Activated CD4-positive, alpha-beta T cell treated with anti-CD3 and anti-CD28 coated beads, Interleukin-2, amount 10 ng/mL, durations not matched to agents 7 days and 5 days (primary cell): ENCODE measurements around the gene CCNA1. TPM values are rescaled to one million over a fixed set of nuclear protein-coding genes. Genes with fewer than 3 reads are reported as not detected.
A peak's percentile ranks its signal among the peaks of the same experiment; 100 is the strongest.

Experiments
- CTCF ChIA-PET: fragments of 350-600 bp; sonication (Branson Sonifier 250); formaldehyde crosslinking; loops from one replicate; lab custom pipeline; 2021; ENCODE audit warnings: antibody characterized with exemption; lab: Charles Lee
- POLR2A ChIA-PET: fragments of 350-600 bp; sonication (Branson Sonifier 250); formaldehyde crosslinking; loops from one replicate; lab custom pipeline; 2021; ENCODE audit warnings: antibody characterized with exemption; lab: Charles Lee
- DNase-seq: peaks from one replicate; pipeline ENCODE4 v3.0.0-alpha.2; 2020
- H3K27ac Mint-ChIP-seq: one replicate; pipeline ENCODE4 v1.8.0; 2021; ENCODE audit warnings: mild to moderate bottlenecking, moderate library complexity, mixed read lengths
- H3K27me3 Mint-ChIP-seq: one replicate; pipeline ENCODE4 v1.8.0; 2021; ENCODE audit warnings: mixed read lengths
- H3K36me3 Mint-ChIP-seq: one replicate; pipeline ENCODE4 v1.8.0; 2021; ENCODE audit warnings: low read depth, mixed read lengths
- H3K4me1 Mint-ChIP-seq: one replicate; pipeline ENCODE4 v1.8.0; 2021; ENCODE audit warnings: mixed read lengths
- H3K4me3 Mint-ChIP-seq: one replicate; pipeline ENCODE4 v1.8.0; 2021; ENCODE audit warnings: mild to moderate bottlenecking, moderate library complexity, mixed read lengths
- H3K9me3 Mint-ChIP-seq: one replicate; pipeline ENCODE4 v1.8.0; 2021; ENCODE audit warnings: mixed read lengths
- total RNA-seq, 2 experiments: library from RNA; stranded (reverse); gene quantifications; one replicate each; pipeline ENCODE4 v1.2.3, GENCODE V29; 2021

CCNA1 gene
- total RNA-seq, 2 experiments from 2014 or later = 0.50 to 0.83 TPM

DNA sequence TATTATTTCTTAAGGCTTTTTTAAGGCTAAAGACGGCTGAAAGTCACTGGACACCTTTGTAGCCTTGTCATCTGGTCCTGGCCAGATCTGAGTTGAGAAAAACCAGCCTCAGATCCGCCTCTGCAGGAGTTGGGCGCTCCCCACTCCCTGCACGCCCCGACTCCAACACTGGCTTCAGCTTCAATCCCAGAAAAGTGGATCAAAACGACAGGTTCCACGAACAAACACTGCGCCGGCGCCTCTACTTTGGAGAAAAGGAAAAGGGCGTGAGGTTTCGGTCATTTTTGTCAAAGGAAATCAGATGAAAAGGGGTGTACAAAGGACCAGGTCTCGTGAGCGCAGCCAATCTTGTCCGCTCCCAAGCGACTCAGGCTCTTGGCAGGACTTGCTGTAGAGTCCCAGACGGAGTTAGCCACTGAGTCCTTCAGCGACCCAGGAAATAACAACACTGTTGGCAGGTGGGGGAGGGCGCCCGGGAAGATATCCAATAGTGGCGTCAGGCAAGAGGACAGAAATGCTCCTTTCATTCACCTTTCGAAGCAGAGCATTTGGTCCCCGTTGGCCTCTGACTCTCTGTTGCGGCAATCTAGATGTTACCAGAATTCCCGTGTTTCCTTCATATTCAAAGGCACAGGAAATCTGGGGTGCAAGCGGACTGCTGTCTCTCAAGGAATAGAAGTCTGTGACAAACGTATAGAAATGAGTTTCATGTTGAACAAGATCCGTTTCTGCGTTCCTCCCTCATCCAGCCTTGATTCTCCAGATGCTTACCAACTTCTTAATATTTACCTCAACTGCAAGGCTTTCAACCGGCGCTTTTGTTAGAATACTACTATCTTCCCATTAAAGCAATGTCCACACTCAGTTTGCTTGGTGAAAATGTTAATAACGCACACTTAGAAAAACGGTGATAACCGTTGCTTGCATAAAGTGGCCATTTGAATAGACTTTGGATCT is 1.8 kb upstream of the CCNA1 start:
- H3K27ac Mint-ChIP-seq = no peak overlapping the region
- peaks cover 16% of the 10 kb centered on the region for H3K4me1 Mint-ChIP-seq
- H3K4me3 Mint-ChIP-seq = peak overlapping the region; percentile 1
- DNase-seq = no peak
- peaks cover 74% of the 10 kb centered on the region for H3K27me3 Mint-ChIP-seq
- H3K9me3 Mint-ChIP-seq = no peaks in the 10 kb centered on the region
- ChIA-PET CTCF (no interaction called here), POLR2A (no interaction called here)
- peaks cover 2% of the 10 kb centered on the region for H3K36me3 Mint-ChIP-seq

GRCh38 chr13:36431204-36432105 is 840 bp upstream of the CCNA1 start:
- POLR2A ChIA-PET = no interaction called here

GRCh38 chr13:36436811-36437210 is 4.5 kb downstream of the CCNA1 start:
- POLR2A ChIA-PET = no interaction called here
- H3K36me3 Mint-ChIP-seq = peaks cover 2% of the 10 kb centered on the region
- H3K27me3 Mint-ChIP-seq = peaks cover 34% of the 10 kb centered on the region
- no peaks in the 10 kb centered on the region for H3K9me3 Mint-ChIP-seq
- H3K27ac Mint-ChIP-seq = no peak overlapping the region
- no peak overlapping the region for H3K4me3 Mint-ChIP-seq
- CTCF ChIA-PET = interaction anchor here (0.6 to 1.7 kb wide), 4 partner anchors 11 to 539 kb away, joined by 3 to 5 read pairs (median 4); no protein-coding TSS in a partner anchor
- DNase-seq = no peak
- peaks cover 22% of the 10 kb centered on the region for H3K4me1 Mint-ChIP-seq

More at GRCh38 chr13:36431204-36432105, 840 bp upstream of the CCNA1 start:
- H3K27me3 Mint-ChIP-seq = peaks cover 72% of the 10 kb centered on the region
- no peaks in the 10 kb centered on the region for H3K9me3 Mint-ChIP-seq
- peaks cover 16% of the 10 kb centered on the region for H3K4me1 Mint-ChIP-seq
- CTCF ChIA-PET = interaction anchor here (1.1 kb wide), 1 partner anchor 9 kb away, joined by 3 read pairs; no protein-coding TSS in a partner anchor
- H3K36me3 Mint-ChIP-seq = peaks cover 2% of the 10 kb centered on the region
- H3K4me3 Mint-ChIP-seq = peak overlapping the region; percentile 43
- DNase-seq = no peak
- H3K27ac Mint-ChIP-seq = no peak overlapping the region

DNA sequence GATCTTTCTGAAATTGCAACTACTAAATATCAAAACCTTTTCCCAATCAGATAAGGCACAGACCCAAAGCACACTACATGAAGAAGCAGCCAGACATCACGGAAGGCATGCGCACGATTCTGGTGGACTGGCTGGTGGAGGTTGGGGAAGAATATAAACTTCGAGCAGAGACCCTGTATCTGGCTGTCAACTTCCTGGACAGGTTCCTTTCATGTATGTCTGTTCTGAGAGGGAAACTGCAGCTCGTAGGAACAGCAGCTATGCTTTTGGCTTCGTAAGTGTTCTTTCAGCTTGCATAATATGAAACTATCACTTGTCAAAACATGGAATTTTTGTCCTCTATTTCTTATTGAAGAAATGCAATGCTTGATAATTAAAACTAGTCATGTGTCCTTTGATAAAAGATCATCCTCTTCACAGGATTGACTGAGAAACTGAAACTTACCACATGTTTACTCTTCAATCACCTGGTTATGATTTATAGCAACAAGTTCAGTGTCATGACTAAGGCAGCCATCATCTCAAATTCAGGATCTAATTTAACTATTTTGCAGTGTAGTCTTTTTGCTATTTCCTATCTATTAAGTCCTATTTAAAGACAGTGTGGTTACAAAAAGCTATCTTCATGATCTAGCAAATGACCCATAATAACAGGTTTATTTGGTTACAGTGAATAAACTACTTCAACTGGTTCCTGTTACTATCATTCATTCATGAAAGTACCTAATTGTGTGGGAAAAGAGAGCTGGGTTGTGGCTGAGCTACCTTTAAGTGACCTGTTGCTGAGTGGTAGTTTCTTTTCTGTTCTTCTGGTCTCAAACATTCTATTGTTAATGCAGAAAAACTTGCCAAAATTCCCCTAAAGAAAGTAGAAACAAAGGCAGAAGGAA is 6.5 kb downstream of the CCNA1 start:
- H3K36me3 Mint-ChIP-seq = no peaks in the 10 kb centered on the region
- no peaks in the 10 kb centered on the region for H3K9me3 Mint-ChIP-seq
- peaks cover 23% of the 10 kb centered on the region for H3K27me3 Mint-ChIP-seq
- ChIA-PET POLR2A (no interaction called here), CTCF (interaction anchor here (1.5 kb wide), 2 partner anchors 19 to 21 kb away, joined by 4 to 5 read pairs; no protein-coding TSS in a partner anchor)
- H3K27ac Mint-ChIP-seq = no peak overlapping the region
- H3K4me1 Mint-ChIP-seq = peaks cover 16% of the 10 kb centered on the region
- no peak for DNase-seq
- peak overlapping the region; percentile 35 for H3K4me3 Mint-ChIP-seq

DNA sequence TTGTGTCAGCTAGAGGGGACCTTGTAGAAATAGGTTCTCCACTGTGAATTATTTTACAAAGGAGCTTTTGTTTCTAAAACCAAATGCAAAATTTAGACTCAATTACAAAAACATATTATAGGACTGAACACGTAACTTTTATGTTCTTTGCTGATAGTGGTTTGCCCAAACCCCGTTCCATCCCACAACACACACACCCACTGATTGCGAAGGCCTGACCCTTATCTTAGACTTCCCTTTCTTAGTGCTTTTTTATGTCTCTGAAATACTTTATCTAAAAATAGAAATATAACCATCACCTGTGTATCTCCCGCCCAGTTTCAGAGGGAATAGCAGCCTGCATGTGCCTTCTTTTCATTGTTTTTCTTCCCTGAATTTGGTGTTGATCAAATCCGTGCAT is 13.0 kb downstream of the CCNA1 start:
- no peak overlapping the region for H3K27ac Mint-ChIP-seq
- DNase-seq = no peak
- H3K9me3 Mint-ChIP-seq = no peaks in the 10 kb centered on the region
- POLR2A ChIA-PET = no interaction called here
- no peak overlapping the region for H3K4me3 Mint-ChIP-seq
- H3K36me3 Mint-ChIP-seq = no peaks in the 10 kb centered on the region
- H3K4me1 Mint-ChIP-seq = no peaks in the 10 kb centered on the region
- peaks cover 17% of the 10 kb centered on the region for H3K27me3 Mint-ChIP-seq
- CTCF ChIA-PET = no interaction called here

GRCh38 chr13:36445891-36446351 is 13.6 kb downstream of the CCNA1 start:
- no peaks in the 10 kb centered on the region for H3K9me3 Mint-ChIP-seq
- H3K4me1 Mint-ChIP-seq = no peaks in the 10 kb centered on the region
- POLR2A ChIA-PET = no interaction called here
- no peaks in the 10 kb centered on the region for H3K36me3 Mint-ChIP-seq
- no peak for DNase-seq
- peaks cover 17% of the 10 kb centered on the region for H3K27me3 Mint-ChIP-seq
- H3K27ac Mint-ChIP-seq = no peak overlapping the region
- CTCF ChIA-PET = no interaction called here
- H3K4me3 Mint-ChIP-seq = no peak overlapping the region

GRCh38 chr13:36447501-36447900 is 15.2 kb downstream of the CCNA1 start:
- H3K36me3 Mint-ChIP-seq = no peaks in the 10 kb centered on the region
- H3K4me1 Mint-ChIP-seq = peaks cover 7% of the 10 kb centered on the region
- H3K4me3 Mint-ChIP-seq = no peak overlapping the region
- H3K27ac Mint-ChIP-seq = no peak overlapping the region
- H3K27me3 Mint-ChIP-seq = peaks cover 20% of the 10 kb centered on the region
- ChIA-PET CTCF (interaction anchor here (1.1 kb wide), 1 partner anchor 11 kb away, joined by 3 read pairs; no protein-coding TSS in a partner anchor), POLR2A (no interaction called here)
- H3K9me3 Mint-ChIP-seq = no peaks in the 10 kb centered on the region
- DNase-seq = no peak

DNA sequence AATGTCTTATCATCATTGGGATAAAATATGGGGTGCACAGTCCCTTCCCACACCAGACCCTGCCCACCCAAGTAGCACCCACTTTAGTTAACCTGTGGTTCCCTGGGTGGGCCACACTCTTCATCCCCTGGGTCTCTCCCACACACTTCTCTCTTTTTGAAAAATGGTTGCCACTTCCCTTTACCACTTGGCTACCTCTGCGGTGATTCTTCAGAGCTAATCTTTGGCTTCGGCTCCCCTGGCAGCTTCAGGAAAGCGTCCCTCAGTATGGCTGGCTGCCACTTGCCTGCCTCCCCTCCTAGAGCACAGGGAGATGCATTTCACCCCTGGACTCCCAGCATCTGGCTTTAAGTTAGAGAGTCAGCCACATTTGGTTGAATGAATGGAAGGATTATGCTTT is 18.2 kb downstream of the CCNA1 start:
- peaks cover 13% of the 10 kb centered on the region for H3K27me3 Mint-ChIP-seq
- no peaks in the 10 kb centered on the region for H3K36me3 Mint-ChIP-seq
- H3K27ac Mint-ChIP-seq = no peak overlapping the region
- ChIA-PET POLR2A (no interaction called here), CTCF (no interaction called here)
- no peak for DNase-seq
- H3K9me3 Mint-ChIP-seq = no peaks in the 10 kb centered on the region
- no peak overlapping the region for H3K4me3 Mint-ChIP-seq
- peaks cover 7% of the 10 kb centered on the region for H3K4me1 Mint-ChIP-seq

DNA sequence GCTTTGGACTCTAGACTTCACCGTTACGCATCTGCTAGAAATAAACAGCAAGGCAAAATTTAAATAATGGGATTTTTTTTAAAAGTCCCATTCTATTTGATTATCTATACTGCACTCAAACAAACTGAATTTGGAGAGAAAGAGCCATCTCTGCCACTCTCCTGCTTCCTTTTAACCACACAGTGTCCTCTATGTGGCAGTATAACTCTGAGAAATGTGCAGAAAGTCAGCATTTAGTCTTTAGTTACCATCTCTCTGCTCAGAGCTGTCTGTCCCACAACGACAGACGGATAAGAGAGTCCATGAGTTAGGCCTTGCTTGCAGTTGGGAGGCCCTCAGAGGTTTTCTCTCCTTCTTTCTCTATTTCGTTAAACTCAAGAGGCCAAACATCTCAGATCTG is 21.2 kb downstream of the CCNA1 start:
- Mint-ChIP-seq H3K4me3 (no peak overlapping the region), H3K4me1 (peaks cover 7% of the 10 kb centered on the region)
- CTCF ChIA-PET = interaction anchor here (0.8 kb wide), 1 partner anchor 40 kb away, joined by 4 read pairs; no protein-coding TSS in a partner anchor

GRCh38 chr13:36454121-36454520 is 21.8 kb downstream of the CCNA1 start:
- Mint-ChIP-seq H3K36me3 (no peaks in the 10 kb centered on the region), H3K9me3 (no peaks in the 10 kb centered on the region), H3K27me3 (peaks cover 6% of the 10 kb centered on the region), H3K27ac (no peak overlapping the region), H3K4me1 (peaks cover 7% of the 10 kb centered on the region), H3K4me3 (no peak overlapping the region)
- DNase-seq = no peak
- POLR2A ChIA-PET = no interaction called here
- CTCF ChIA-PET = interaction anchor here (0.8 kb wide), 1 partner anchor 40 kb away, joined by 4 read pairs; no protein-coding TSS in a partner anchor

More for the DNA sequence above, 21.2 kb downstream of the CCNA1 start:
- POLR2A ChIA-PET = no interaction called here
- Mint-ChIP-seq H3K36me3 (no peaks in the 10 kb centered on the region), H3K27ac (no peak overlapping the region), H3K9me3 (no peaks in the 10 kb centered on the region), H3K27me3 (peaks cover 6% of the 10 kb centered on the region)
- DNase-seq = no peak

GRCh38 chr13:36454987-36455386 is 22.7 kb downstream of the CCNA1 start:
- DNase-seq = no peak
- POLR2A ChIA-PET = no interaction called here
- Mint-ChIP-seq H3K27ac (no peak overlapping the region), H3K27me3 (peaks cover 8% of the 10 kb centered on the region), H3K36me3 (no peaks in the 10 kb centered on the region), H3K4me3 (no peak overlapping the region), H3K4me1 (peaks cover 7% of the 10 kb centered on the region), H3K9me3 (no peaks in the 10 kb centered on the region)
- CTCF ChIA-PET = no interaction called here

DNA sequence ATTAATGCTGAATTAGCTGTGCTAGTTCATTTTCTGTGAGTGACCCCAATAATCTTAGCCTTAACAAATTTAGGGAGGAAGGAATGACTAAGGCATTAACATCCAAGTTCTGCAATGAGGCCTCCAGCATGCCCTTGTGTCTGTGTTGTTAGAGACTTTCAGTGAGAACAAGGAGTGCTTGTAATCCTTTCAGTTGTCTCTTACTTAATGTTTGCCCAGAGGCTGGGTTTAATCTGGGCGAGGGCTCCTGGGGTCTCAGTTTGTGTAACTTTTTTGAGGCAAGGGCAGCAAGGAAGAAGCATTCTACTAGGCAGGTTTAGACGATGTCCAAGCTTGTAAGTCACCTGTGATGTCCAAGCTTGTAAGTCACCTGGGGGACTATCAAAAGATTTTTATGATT is 24.3 kb downstream of the CCNA1 start:
- no peak for DNase-seq

More for the DNA sequence above, 24.3 kb downstream of the CCNA1 start:
- peaks cover 13% of the 10 kb centered on the region for H3K27me3 Mint-ChIP-seq
- CTCF ChIA-PET = no interaction called here
- peaks cover 5% of the 10 kb centered on the region for H3K4me1 Mint-ChIP-seq
- POLR2A ChIA-PET = no interaction called here
- H3K27ac Mint-ChIP-seq = no peak overlapping the region
- no peaks in the 10 kb centered on the region for H3K9me3 Mint-ChIP-seq
- H3K36me3 Mint-ChIP-seq = no peaks in the 10 kb centered on the region
- no peak overlapping the region for H3K4me3 Mint-ChIP-seq
